Astrocyte of the cerebellum (primary cell): Measurements from ENCODE around the gene SLC25A29.
A peak's percentile ranks its signal among the peaks of the same experiment; 100 is the strongest.

ENCODE experiments used
- DNase-seq: peaks from one replicate; pipeline ENCODE4 v3.0.0-alpha.2; 2011; ENCODE audit warnings: low read depth
- H3K4me3 ChIP-seq: 2 replicates; pipeline ENCODE4 v1.5.1; 2011; ENCODE audit warnings: mild to moderate bottlenecking, low read depth, low read length, moderate library complexity
- CTCF ChIP-seq: IDR thresholded peaks from 2 replicates; pipeline ENCODE4 v1.5.1; 2012; ENCODE audit warnings: low read length, low read depth, moderate library complexity, mild to moderate bottlenecking; ENCODE audit errors: missing control alignments
- in situ Hi-C: cut with HindIII; loops from 2 replicates; pipeline ENCODE4 v1.10.0; 2017; ENCODE audit warnings: low sequenced_read_pairs

SLC25A29 gene

GRCh38 chr14:100306101-100306997 lies at the start of gene SLC25A29:
TSS of gene SLC25A29 (minus strand) at chr14:100306444. CDS start at chr14:100306232, 212 bp downstream.
- DNase-seq, result peak; percentile 48
- peak within 1 kb of the TSS; percentile 80 for H3K4me3 ChIP-seq
- in situ Hi-C loops, result no loop called here
- no peak for TF ChIP-seq CTCF

GRCh38 chr14:100350986-100351385 lies 44.7 kb upstream of the SLC25A29 start:
- DNase-seq, result no peak
- in situ Hi-C loops, result no loop called here
- H3K4me3 ChIP-seq, result no peak overlapping the region
- no peak for TF ChIP-seq CTCF

GRCh38 chr14:100350276-100350926 lies 44.2 kb upstream of the SLC25A29 start:
- no peak overlapping the region for H3K4me3 ChIP-seq
- in situ Hi-C loops, result no loop called here
- no peak for DNase-seq
- TF ChIP-seq CTCF, result no peak

GRCh38 chr14:100348784-100349685 lies 42.8 kb upstream of the SLC25A29 start:
- DNase-seq, result no peak
- no peak for TF ChIP-seq CTCF
- in situ Hi-C loops, result no loop called here
- H3K4me3 ChIP-seq, result no peak overlapping the region

GRCh38 chr14:100348253-100348729 lies 42.0 kb upstream of the SLC25A29 start:
- TF ChIP-seq CTCF, result no peak
- in situ Hi-C loops, result no loop called here
- DNase-seq, result no peak
- H3K4me3 ChIP-seq, result no peak overlapping the region
